GM12873 (cell line): ENCODE results near the gene CAPS2.

ENCODE experiments used
- TF ChIP-seq, protein P1 (sequence below): IDR thresholded peaks from 2 replicates; pipeline ENCODE4 v1.5.1; 2012; ENCODE audit warnings: low read depth, mild to moderate bottlenecking, moderate library complexity, low read length, control low read depth; ENCODE audit not compliant: insufficient read depth; ENCODE audit errors: missing control alignments

CAPS2 gene

DNA sequence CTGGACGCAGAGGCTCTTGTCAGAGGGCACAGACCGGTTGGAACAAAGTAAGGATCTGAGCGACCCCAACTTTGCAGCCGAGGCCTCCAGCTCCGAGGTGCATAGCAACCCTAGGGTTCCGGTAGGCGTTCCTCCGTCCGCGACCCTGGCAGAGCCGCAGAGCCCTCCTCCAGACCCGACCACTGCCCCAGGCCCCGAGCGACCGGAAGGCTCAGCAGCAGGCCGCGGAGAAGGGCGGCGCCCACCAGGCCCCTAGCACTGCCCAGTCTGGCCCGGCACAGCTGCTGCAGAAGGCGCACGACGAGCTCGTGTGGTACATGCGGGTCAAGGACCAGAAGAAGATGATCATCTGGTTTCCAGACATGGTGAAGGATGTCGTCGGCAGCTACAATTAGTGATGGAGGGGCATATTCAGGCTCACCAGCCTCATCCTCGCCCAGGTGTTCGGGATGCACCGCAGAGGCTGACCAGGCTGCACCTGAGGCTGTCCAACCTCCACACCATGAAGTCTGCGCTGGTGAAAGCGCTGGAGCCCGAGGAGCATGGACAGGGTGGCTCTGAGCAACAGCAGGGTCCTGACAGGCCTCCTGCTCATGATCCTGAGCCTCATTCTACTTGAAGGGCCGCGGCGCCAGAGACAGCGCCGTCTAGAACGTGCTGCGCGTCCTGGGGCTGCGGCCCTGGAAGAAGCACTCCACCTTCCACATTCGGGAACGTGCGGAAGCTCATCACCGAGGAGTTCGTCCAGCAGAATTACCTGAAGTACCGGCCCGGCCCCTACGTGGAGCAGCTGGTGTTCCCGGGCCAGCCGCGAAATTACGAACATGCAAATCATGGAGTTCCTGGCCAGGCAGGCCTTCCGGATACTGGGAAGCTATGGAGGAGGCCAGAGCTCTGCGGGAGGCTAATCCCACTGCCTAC lies 24.5 kb downstream of the CAPS2 start:
- TF ChIP-seq, protein P1, sequence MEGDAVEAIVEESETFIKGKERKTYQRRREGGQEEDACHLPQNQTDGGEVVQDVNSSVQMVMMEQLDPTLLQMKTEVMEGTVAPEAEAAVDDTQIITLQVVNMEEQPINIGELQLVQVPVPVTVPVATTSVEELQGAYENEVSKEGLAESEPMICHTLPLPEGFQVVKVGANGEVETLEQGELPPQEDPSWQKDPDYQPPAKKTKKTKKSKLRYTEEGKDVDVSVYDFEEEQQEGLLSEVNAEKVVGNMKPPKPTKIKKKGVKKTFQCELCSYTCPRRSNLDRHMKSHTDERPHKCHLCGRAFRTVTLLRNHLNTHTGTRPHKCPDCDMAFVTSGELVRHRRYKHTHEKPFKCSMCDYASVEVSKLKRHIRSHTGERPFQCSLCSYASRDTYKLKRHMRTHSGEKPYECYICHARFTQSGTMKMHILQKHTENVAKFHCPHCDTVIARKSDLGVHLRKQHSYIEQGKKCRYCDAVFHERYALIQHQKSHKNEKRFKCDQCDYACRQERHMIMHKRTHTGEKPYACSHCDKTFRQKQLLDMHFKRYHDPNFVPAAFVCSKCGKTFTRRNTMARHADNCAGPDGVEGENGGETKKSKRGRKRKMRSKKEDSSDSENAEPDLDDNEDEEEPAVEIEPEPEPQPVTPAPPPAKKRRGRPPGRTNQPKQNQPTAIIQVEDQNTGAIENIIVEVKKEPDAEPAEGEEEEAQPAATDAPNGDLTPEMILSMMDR: no peak

DNA sequence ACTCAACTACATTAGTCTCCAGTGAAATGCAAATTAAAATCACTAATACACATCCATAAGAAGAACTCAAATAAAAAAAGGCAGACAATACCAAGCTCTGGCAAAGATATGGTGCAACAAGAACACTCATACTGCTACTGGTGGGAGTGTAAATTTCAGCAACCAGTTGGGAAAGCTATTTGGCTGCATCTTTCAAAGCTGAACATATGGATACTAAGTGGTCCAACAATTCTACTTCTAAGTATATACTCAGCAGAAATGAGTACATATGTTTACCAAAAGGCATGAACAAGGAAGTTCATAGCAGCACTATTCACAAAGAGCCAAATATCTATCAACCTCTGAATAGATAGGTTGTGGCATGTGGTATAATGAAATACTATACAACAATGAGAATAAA lies 27.3 kb downstream of the CAPS2 start:
- TF ChIP-seq, protein P1: no peak

DNA sequence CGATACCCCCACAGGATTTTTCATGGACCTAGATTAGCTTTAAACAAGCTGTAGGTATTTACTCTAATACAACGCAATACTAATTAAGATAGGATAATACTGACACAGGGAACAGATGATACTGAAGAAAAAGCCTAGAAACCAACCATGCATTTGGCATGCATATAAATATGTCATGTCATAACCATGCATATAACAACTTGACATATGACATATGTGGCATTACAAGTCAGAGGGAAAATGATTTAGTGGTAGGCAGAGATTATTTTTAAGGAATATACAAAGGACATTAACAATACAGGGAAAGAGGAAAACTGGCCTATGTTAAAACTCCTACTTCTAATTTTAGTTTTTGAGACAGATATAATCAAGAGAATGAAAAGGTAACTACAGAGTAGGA lies 27.9 kb downstream of the CAPS2 start:
- TF ChIP-seq, protein P1: no peak

DNA sequence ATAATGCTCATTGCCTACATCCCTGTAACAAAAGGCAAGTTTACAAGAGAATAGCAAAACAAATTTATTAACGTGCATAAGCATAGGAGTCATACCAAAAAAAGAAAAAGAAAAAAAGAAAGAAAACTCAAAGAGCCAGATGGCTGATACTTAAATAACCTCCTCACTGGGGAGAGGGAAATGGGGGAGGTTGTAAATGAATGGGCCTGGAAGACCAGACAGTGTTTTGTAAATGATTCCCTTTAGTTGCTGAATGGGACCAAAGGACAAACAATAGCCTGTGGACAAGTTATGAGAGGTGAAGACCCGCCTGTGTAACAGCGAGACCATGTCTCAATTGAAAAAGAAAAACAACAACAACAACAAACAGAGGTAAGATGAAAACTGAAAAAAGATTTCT lies 35.3 kb downstream of the CAPS2 start:
- TF ChIP-seq, protein P1: no peak

DNA sequence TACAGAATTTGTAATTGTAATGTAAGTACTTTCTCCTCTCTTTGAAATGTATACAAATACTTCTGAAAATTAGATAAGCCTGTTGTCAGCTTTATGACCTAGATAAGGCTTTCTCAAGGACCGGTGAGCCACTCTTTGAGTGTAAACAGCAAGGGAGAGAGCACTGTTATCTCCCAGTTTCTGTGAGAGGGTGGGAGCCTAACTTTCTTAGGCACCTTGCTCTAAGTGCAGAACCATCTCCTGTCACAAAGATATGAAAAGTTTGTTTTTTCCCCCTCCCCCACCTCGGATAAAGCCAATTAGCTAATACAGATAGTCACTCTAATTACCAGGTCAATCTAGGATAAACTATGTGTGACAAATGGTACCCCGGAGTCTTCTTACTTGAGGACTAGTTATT lies 35.8 kb downstream of the CAPS2 start:
- TF ChIP-seq, protein P1: no peak

DNA sequence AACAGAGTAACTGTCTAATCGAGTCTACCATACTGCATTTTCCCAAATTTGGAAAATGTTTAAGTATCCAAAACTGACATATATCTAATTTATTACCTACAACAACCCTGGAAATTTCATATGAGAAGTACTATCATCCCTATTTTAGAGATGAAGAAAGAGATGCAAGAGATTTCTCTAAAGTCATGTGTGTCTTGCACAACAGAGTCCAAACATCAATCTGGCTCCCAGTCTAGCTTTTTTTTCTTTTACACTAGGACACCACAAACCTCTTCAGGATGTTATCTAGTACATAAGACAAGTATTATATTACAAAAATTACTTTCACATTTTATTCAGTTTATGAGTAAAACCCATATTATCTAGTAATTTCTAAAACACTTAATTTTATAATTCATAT lies 39.1 kb downstream of the CAPS2 start:
- TF ChIP-seq, protein P1: no peak

DNA sequence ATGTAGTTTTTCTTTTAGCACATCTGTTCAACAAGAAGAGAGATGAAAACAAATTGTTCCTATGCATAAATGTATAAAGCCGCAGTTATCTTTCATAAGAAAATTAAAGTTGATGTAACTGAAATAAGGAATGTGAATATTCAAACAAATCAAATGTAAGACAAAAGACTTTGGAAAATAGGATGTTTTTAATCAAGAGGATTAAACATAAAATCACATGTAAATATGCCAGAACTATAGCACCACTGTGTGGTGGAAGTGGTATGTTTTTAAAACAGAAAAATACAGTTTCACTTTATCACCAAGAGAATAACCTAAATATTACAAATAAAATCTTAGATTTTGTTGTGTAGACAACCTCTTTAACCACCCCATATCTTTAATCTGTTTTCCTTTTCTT lies 40.4 kb downstream of the CAPS2 start:
- TF ChIP-seq, protein P1: peak; percentile 4
